KOPT-K1 (cell line): Measurements from ENCODE around the gene KCNQ5.

Experiments
- H3K27ac ChIP-seq: fragments of 200-600 bp; sonication (generic); 2 replicates; pipeline ENCODE4 v1.5.1; 2016; ENCODE audit warnings: antibody characterized with exemption, mild to moderate bottlenecking, low read depth, low read length; ENCODE audit not compliant: poor library complexity, severe bottlenecking
- H3K36me3 ChIP-seq: fragments of 200-600 bp; sonication (generic); 2 replicates; pipeline ENCODE4 v1.5.1; 2017; ENCODE audit warnings: antibody characterized with exemption, mild to moderate bottlenecking, low read length, moderate library complexity; ENCODE audit not compliant: insufficient read depth
- H3K9me3 ChIP-seq: fragments of 200-600 bp; sonication (generic); 2 replicates; pipeline ENCODE4 v1.5.1; 2017; ENCODE audit warnings: antibody characterized with exemption, low read length, mild to moderate bottlenecking; ENCODE audit not compliant: insufficient read depth, poor library complexity, severe bottlenecking

KCNQ5 gene

GRCh38 chr6:72930556-72931132 is 308.8 kb downstream of the KCNQ5 start:
- Histone ChIP-seq H3K27ac (no peak overlapping the region), H3K36me3 (no peaks in the 10 kb centered on the region), H3K9me3 (no peaks in the 10 kb centered on the region)

DNA sequence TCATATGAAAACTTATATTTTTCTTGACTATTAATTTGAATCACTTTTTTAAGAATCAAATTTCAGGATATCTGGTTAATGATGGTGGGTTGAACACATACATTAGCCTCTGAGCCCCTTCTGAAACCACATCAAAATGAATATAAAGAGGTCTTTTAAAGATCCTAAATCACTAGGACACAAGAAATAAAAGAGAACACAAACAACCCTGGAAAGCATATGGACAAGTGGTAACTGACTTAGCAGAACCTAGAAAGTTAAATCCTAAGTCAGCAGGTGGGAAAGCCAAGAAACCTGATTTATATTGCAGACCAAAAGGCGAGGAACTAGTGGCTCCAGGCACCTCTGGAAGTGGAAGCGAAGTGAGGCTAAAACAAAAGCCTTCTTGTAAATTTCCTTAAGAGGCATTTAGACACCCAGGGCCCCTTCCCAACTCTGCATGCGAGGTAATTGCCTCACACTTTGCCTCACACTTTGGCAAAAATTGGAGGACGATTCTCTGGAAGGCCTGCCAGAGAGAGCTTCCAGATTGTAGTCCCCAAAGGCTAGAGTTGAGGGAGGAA is 309.5 kb downstream of the KCNQ5 start:
- Histone ChIP-seq H3K36me3 (no peaks in the 10 kb centered on the region), H3K9me3 (no peaks in the 10 kb centered on the region), H3K27ac (no peak overlapping the region)

DNA sequence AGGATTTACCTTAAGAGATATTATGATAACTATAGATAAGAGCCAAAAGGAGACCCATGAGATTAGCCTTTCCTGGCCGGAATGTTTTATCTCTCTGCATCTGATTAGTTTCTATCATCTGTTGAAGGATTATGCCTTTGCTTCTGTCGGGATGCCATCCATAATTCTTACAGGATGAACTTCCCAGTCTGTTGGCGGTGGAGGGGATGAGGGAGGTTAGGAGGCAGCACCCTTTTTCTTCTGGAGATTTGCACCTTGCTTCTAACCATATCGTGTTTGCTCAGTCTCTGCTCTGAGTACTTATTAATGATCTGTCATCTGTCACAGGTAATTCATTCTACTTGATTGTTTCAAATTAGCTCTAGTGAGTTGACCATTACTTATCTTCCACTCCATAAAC is 311.4 kb downstream of the KCNQ5 start:
- no peaks in the 10 kb centered on the region for H3K36me3 ChIP-seq
- H3K27ac ChIP-seq: no peak overlapping the region
- H3K9me3 ChIP-seq: no peaks in the 10 kb centered on the region

DNA sequence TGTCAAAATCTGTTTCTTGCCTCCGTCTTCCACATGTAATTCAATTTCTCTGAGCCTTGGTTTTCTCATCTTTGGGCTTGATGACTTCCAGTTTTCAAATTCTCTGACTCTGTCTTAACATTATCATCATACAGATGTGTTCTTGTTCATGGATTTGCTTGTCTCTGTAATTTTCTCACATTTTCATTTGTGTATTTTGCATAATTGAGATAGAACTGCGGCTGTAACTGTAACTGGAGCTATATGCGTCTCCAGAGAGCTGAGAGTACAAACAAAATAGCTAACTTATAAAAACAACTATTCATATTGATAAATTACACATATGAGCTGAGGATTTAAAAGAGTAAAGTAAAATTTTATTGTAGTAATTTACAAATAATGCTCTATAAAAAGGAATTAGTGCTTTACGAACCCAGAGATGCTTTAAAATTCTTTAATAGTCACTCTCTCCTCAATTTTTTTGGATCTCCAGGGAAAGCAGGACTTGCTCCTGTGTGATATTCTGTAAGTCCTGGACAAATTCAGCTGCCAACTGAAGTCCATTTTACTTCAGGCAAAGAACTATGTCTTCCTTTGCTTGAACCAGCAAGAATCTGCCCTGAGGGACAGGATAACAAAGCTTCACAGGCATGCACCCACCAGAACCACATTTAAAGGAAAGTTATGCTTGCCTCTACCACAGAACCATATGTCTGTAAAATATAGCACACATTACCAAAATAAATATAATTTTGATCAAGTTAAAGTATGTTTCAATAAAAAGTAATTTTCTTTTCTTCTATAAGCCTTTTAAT is 315.1 kb downstream of the KCNQ5 start:
- Histone ChIP-seq H3K36me3 (no peaks in the 10 kb centered on the region), H3K9me3 (no peaks in the 10 kb centered on the region), H3K27ac (no peak overlapping the region)

DNA sequence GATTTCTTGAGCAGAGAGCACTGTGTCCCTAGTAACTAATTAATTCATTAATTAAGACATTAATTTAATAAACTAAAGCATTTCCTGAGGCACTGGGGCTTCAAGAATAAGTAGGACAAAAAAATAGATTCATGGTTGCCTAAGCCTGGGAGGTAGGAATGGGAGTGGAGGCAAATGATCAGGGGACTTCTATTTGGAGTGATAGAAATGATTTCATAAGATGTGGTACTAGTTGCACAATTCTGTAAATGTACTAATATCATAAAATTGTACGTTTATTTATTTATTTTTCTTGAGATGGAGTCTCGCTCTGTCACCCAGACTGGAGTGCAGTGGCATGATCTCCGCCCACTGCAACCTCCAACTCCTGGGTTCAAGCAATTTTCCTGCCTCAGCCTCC is 316.2 kb downstream of the KCNQ5 start:
- Histone ChIP-seq H3K27ac (no peak overlapping the region), H3K36me3 (no peaks in the 10 kb centered on the region), H3K9me3 (no peaks in the 10 kb centered on the region)

DNA sequence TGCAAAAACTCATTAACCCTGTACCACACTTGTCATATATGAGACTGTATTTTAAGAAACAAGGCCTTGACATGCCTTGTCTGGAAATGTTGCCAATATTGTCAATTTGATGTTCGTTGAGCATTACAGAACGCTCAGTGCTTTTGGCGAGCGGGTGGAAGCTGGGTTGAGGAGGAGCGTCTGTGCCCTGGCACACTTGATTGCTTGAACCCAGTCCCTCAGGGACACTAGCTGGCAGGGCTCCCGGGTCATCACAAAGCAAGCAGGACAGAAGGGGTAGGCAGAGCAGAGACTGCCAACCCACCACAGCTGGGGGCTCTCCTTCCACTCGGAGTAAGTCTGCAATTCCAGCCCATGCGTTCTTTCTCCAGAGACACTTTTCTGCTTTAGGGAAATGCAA is 317.1 kb downstream of the KCNQ5 start:
- H3K9me3 ChIP-seq: no peaks in the 10 kb centered on the region
- no peak overlapping the region for H3K27ac ChIP-seq
- no peaks in the 10 kb centered on the region for H3K36me3 ChIP-seq

DNA sequence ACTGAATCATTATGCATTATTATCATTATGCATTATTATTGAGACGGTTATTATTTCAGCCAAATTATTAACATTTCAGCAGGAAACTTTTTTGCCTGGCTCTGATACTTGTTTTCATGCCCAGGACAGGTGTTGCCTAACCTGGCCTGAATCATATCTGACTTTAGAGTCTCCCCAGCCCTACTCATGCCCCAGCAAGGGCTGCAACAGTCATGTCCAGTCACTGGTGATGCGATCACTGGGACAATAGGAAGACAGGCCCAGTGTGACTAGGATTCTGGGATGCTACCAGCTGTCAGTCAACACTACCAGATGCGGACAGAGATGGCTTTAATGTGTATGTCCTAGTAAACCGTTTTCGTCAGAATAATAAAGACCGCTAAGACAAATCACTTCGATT is 318.4 kb downstream of the KCNQ5 start:
- Histone ChIP-seq H3K9me3 (no peaks in the 10 kb centered on the region), H3K27ac (no peak overlapping the region), H3K36me3 (no peaks in the 10 kb centered on the region)

DNA sequence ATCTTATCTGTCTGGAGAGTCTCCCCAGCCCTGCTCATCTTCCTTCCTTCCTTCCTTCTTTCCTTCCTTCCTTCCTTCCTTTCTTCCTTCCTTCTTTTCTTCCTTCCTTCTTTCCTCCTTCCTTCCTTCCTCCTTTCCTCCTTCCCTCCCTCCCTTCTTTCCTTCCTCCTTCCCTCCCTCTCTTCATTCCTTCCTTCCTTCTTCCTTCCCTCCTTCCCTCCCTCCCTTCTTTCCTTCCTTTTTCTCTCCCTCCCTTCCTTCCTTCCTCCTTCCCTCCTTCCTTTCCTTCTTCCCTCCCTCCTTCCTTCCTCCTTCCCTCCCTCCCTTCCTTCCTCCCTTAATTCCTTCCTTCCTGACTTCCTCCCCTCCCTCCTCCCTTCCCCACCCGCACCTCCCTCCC is 319.4 kb downstream of the KCNQ5 start:
- H3K36me3 ChIP-seq: no peaks in the 10 kb centered on the region
- H3K27ac ChIP-seq: no peak overlapping the region
- no peaks in the 10 kb centered on the region for H3K9me3 ChIP-seq

- no peaks in the 10 kb centered on the region for H3K9me3 ChIP-seq
- H3K36me3 ChIP-seq: no peaks in the 10 kb centered on the region
- H3K27ac ChIP-seq: no peak overlapping the region
These were observed 319.9 kb downstream of the KCNQ5 start for GRCh38 chr6:72941751-72942150.

DNA sequence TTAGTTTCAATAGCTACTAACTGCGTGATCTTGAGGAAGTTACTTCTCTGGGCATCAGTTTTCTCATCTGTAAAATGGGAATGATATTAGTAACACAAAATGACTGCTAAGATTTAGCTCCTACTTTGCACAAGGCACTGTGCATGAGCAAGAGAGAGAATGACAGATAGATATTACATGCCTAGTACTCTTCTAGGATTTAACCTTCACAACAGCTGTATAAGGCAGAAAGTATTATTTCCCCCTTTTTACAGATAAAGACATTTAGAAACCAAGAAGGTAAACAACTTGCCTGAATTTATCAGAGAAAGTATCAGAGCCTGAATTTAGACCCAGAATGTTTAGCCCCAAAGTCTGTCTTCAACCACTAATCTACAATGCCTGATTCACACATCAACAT is 321.8 kb downstream of the KCNQ5 start:
- Histone ChIP-seq H3K36me3 (no peaks in the 10 kb centered on the region), H3K27ac (no peak overlapping the region), H3K9me3 (no peaks in the 10 kb centered on the region)

GRCh38 chr6:72944660-72945059 is 322.8 kb downstream of the KCNQ5 start:
- H3K27ac ChIP-seq: no peak overlapping the region
- no peaks in the 10 kb centered on the region for H3K36me3 ChIP-seq
- no peaks in the 10 kb centered on the region for H3K9me3 ChIP-seq

DNA sequence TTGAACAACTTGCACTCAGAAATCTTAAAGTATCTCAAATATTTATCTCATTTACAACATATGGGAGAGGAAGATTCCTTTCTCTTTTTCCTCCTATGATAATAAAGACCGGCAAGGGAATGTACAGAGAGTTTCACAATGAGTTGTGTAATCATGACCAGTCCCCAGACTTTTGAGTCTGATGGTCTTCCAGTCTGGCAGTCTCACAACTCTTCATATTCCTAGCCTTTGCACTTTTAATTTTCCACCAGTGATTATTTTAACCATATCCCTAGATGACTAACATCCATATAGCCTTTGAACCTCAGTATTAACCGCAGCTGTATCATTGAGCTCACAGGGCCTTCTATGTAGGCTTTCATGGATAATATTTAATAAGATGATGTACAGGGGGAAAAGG is 324.9 kb downstream of the KCNQ5 start:
- Histone ChIP-seq H3K9me3 (no peaks in the 10 kb centered on the region), H3K36me3 (no peaks in the 10 kb centered on the region), H3K27ac (no peak overlapping the region)

GRCh38 chr6:72947534-72947933 is 325.7 kb downstream of the KCNQ5 start:
- Histone ChIP-seq H3K36me3 (no peaks in the 10 kb centered on the region), H3K27ac (no peak overlapping the region), H3K9me3 (no peaks in the 10 kb centered on the region)

DNA sequence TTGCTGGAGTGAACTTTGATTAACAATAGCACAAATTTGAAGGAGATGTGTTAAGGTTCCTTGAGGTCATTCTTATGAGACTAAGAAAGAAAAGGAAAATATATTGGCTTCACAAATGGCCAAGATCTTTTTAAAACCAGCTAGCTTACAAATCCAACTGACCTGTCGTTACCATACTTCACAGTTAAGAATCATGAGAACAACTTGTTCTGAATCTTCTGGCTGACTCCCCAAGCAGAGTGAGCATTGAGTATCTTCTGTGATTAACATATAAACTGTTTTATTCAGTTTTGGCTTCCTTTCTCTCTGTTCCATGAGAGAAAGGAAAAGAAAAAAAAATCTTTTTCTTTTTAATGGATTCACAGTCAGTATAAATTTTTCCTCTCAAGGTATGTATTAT is 326.3 kb downstream of the KCNQ5 start:
- Histone ChIP-seq H3K36me3 (no peaks in the 10 kb centered on the region), H3K9me3 (no peaks in the 10 kb centered on the region)

DNA sequence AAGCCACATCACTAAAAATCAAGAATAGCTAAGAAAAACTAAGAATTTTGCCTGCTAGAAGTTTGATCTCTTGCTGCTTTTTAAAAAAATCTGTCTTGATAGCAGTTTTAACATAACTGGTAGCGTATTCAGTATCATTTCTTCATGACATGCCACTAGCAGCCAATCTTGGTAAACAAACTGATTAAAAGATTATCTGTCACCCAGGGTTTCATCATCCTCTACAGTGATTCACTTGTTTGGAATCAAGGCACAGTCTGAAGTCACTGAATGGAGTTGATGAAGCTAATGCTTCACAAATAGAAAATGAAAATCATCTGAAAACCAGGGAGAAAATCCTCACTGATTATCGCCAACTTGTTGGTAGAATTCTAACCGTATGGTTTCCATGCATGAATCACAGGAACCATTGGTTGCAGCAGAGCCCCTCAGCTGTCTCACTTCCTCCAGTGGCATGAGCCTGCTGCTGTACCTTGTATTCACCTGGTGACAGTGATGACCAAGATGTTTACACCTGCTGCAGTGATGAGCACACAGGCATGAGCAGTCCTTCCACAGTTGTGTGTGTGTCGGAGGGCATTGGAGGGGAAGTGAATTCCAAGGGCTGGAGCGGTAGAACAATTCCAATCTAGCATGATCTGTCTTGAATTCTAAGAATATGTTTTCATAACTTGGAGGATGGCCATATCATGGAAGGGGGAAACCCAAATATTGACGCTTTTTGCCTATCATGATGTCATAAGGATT is 328.4 kb downstream of the KCNQ5 start:
- Histone ChIP-seq H3K9me3 (no peaks in the 10 kb centered on the region), H3K27ac (no peak overlapping the region), H3K36me3 (no peaks in the 10 kb centered on the region)

More for the DNA sequence above, 326.3 kb downstream of the KCNQ5 start:
- no peak overlapping the region for H3K27ac ChIP-seq
